HuH-7.5 (cell line): ENCODE results near the gene TXNDC2.
"Not testable (repeated sequence)": the region's sequence is repeated elsewhere in the genome, so short reads cannot be mapped to it uniquely, and the experiment has no call there.

ENCODE experiments used
- DNase-seq: peaks from one replicate; pipeline ENCODE4 v3.0.0; 2011; ENCODE audit warnings: low spot score

The TXNDC2 gene

DNA sequence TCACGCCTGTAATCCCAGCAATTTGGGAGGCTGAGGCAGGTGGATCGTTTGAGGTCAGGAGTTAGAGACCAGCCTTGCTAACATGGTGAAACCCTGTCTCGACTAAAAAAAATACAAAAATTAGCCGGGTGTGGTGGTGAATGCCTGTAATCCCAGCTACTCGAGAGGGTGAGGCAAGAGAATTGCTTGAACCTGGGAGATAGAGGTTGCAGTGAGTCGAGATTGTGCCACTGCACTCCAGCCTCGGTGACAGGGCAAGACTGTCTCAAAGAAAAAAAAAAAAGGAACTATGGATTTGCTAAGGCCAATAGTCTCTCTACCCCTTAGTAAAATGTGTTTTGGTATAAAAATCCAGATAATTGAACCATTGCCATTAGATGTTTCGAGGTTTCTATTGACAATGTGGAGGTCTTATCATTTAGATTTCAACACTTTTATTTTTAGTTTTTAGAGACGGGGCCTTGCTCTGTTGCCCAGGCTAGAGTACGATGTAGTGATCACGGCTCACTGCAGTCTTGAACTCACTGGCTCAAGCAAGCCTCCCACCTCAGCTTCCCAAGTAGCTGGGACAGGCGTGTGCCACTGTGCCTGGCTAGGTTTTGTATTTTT lies 1.1 kb upstream of the TXNDC2 start:
- DNase-seq = no peak

GRCh38 chr18:9886005-9886348 lies 204 bp downstream of the TXNDC2 start:
- no peak for DNase-seq

DNA sequence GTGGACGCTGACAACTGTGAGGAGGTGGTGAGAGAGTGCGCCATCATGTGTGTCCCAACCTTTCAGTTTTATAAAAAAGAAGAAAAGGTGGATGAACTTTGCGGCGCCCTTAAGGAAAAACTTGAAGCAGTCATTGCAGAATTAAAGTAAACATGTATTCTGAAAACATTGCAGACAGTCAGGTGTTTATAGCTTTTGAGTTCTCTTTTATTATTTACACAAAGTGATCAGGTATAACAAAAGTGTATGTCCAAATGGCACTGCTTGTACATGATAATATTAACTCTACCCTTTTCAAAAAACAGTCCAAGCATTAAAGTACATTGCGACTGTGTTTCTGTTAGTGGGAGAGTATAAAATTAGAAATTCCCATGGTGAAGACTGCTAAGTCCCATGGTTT lies 2.2 kb downstream of the TXNDC2 start:
- DNase-seq = no peak

GRCh38 chr18:9890196-9890595 lies 4.4 kb downstream of the TXNDC2 start:
- DNase-seq = no peak

GRCh38 chr18:9890957-9891356 lies 5.2 kb downstream of the TXNDC2 start:
- DNase-seq = no peak

- not testable (repeated sequence) for DNase-seq
Measured at GRCh38 chr18:9891515-9891914, 5.7 kb downstream of the TXNDC2 start.

DNA sequence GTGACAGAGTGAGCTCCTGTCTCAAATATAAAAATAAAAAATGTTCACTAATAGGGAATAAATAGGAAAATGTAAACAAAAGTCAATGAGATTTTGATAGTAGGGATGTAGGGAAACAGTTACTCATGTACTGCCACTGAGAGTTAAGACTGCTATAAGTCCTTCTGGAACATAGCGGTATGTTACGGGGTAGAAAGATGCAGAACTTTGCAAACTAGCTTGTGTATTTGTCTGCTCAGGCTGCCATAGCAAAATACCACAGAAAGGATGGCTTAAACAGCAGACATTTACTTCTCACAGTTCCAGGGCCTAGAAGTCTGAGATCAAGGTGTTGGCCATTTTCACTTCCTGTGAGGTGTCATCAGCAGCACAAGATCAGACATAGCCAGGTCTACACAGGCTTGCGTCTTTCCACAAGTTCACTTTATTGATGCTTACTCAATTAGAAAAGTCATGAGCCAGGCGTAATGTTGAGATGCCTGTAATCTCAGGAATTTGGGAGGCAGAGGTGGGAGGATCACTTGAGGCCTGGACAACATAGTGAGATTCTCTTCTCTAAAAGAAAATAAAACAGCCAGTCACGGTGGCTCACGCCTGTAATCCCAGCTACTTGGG lies 8.8 kb downstream of the TXNDC2 start:
- DNase-seq = no peak

GRCh38 chr18:9897129-9897528 lies 11.4 kb downstream of the TXNDC2 start:
- DNase-seq = no peak

DNA sequence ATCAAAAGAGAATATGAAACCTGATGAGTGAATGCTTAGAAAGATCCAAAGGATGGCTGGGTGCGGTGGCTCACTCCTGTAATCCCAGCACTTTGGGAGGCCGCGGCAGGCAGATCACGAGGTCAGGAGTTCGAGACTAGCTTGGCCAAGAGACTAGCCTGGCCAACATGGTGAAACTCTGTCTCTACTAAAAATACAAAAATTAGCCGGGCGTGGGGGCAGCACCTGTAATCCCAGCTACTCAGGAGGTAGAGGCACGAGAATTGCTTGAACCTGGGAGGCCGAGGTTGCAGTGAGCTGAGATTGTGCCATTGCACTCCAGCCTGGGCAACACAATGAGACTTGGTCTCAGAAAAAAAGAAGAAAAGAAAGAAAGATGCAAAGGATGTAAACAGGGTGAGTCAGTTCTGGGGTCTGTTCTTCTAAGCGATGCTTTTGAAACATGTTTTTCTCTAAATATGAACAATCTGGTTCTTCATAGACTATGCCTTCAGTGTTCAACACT lies 12.1 kb downstream of the TXNDC2 start:
- DNase-seq = not testable (repeated sequence)

DNA sequence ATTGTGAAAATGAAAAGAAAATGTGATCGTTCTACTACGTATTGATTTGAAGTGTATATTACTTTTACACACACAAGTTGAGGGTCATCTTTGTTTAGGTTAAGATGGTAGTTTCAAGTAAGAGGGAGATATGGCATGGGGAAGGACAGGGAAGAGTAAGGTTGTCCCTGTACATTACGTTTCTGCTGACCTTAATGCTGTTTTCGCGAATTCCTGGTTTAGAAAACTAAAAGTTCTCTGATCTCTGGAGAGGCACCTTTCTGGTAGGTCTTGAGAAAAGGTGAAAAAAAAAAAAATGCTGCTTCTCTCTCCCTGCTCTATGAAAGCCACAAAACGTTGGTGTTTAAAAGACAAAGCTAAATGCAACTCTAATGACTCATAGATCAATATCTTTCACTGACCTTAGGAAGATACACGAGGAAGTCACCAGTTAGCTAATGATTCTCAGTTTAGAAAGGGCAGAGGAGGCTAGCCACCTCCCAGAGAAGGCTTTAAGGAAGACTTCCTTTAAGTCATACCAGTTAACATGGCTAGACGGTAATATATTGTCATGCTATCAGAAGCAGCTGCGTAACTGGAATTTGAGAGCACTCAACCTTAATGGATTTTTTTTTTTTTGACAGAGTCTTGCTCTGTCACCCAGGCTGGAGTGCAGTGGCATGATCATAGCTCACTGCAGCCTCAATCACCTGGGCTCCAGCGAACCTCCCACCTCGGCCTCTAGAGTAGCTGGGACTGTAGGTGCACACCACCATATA lies 13.2 kb downstream of the TXNDC2 start:
- DNase-seq = peak; percentile 25

GRCh38 chr18:9899550-9899930 lies 13.8 kb downstream of the TXNDC2 start:
- not testable (repeated sequence) for DNase-seq

GRCh38 chr18:9900699-9901098 lies 14.9 kb downstream of the TXNDC2 start:
- no peak for DNase-seq

DNA sequence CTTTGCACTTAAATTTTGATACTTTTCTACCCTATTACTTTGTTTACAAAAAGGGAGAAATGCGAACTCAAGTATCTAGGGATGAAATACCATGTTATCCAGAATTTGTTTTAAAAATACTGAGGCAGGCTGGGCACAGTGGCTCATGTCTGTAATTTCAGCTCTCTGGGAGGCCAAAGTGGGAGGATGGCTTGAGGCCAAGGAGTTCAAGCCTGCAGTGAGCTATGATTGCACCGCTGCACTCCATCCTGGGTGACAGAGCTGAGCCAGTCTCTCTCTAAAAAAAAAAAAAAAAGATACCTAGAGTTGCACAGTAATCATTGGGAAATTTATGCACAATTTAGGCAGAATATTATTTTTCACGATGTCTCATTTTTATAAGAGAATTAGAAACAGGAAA lies 15.6 kb downstream of the TXNDC2 start:
- DNase-seq = no peak

GRCh38 chr18:9902264-9902663 lies 16.5 kb downstream of the TXNDC2 start:
- DNase-seq = not testable (repeated sequence)

DNA sequence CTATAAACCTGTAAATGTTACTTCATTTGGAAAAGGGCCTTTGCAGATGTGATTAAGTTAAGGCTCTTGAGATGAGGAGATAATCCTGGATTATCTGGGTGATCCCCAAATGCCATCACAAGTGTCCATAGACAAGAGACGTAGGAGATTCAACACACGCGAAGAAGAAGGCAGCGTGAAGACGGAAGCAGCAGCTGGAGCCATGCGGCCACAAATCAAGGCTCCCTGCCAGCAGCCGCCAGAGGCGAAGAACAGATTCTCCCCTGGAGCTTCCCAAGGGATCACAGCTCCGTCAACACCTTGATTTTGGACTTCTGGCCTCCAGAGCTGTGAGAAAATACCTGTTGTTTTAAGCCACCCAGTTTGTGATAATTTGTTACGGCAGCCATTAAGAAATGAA lies 17.1 kb downstream of the TXNDC2 start:
- no peak for DNase-seq

GRCh38 chr18:9905401-9905922 lies 19.7 kb downstream of the TXNDC2 start:
- DNase-seq = no peak

GRCh38 chr18:9906481-9906880 lies 20.7 kb downstream of the TXNDC2 start:
- DNase-seq = no peak

DNA sequence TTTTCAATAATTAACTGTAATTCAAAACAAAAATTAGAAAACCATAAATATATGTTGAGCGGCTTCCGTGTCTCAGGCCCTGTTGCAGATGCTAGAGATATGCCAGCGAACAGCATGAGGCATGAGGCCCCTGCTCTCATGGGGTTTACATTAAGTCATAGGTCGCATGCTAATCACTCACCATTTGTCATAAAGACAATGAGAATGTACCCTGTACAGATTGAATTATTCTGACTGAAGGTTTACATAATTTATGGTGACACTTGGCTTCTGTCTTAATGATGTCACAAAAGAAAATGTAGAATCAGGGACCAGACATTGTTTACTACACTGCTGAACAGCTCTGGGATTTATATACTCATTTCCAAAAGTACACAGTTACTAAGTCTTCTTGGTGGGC lies 22.1 kb downstream of the TXNDC2 start:
- DNase-seq = no peak

GRCh38 chr18:9910071-9910470 lies 24.3 kb downstream of the TXNDC2 start:
- no peak for DNase-seq

DNA sequence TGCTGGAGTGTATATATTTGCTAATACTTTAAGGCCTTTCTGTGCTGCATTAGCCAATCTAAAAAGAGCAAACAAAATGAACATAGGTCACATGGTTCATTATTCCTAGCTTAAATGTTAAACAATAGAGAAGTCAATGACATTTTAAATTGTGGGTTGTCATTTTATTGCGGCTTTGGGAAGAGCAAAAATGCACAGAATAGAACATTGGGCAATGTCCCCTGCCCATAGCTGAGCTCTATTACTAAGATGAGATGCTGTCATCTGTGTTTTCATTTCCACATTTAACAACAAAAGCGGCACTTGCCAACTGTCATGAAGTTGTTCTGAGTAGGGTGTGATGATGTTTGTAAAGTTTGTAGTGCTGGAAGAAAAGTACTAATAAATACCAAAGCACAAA lies 24.9 kb downstream of the TXNDC2 start:
- DNase-seq = no peak

- no peak for DNase-seq
Measured at GRCh38 chr18:9911226-9911625, 25.5 kb downstream of the TXNDC2 start.

DNA sequence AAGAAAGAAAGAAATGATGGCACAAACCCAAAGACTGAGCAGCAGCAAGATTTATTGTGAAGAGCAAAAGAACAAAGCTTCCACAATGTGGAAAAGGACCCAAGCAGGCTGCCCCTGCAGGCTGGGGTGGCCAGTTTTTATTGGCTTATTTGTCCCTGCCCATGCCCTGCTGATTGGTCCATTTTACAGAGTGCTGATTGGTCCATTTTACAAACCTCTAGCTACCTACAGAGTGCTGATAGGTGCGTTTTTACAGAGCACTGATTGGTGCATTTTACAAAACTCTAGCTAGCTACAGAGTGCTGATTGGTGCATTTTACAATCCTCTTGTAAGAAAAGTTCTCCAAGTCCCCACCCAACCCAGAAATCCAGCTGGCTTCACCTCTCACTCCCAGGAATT lies 26.5 kb downstream of the TXNDC2 start:
- DNase-seq = not testable (repeated sequence)

GRCh38 chr18:9913151-9913525 lies 27.4 kb downstream of the TXNDC2 start:
- DNase-seq = no peak
